HG03342 (cell line): Measurements from ENCODE around the gene DNAJB11.
A peak's percentile ranks its signal among the peaks of the same experiment; 100 is the strongest.
"Not testable (repeated sequence)": the region's sequence is repeated elsewhere in the genome, so short reads cannot be mapped to it uniquely, and the experiment has no call there.

Source experiments
- ATAC-seq: cut with Tn5 transposase; IDR thresholded peaks from one replicate; pipeline ENCODE4 v1.9.1; 2021; ENCODE audit warnings: mild to moderate bottlenecking, moderate library complexity; ENCODE audit not compliant: unreplicated experiment

Gene DNAJB11

GRCh38 chr3:186551387-186551786, 19.1 kb upstream of the DNAJB11 start:
- ATAC-seq, result no peak

GRCh38 chr3:186552408-186553031, 18.0 kb upstream of the DNAJB11 start:
- no peak for ATAC-seq

GRCh38 chr3:186564586-186564985, 5.9 kb upstream of the DNAJB11 start:
- no peak for ATAC-seq

GRCh38 chr3:186566772-186567071, 3.8 kb upstream of the DNAJB11 start:
- ATAC-seq, result no peak

- peak; percentile 37 for ATAC-seq
Observed at GRCh38 chr3:186567072-186567921, 3.2 kb upstream of the DNAJB11 start, which contains the start of gene TBCCD1. Gene TBCCD1, minus strand, starts transcription at chr3:186567339. Its CDS starts 3,010 bp downstream, at chr3:186564329.

GRCh38 chr3:186569361-186569760, 1.2 kb upstream of the DNAJB11 start:
- ATAC-seq, result not testable (repeated sequence)

- no peak for ATAC-seq
Observed at GRCh38 chr3:186569779-186570095, 783 bp upstream of the DNAJB11 start.

GRCh38 chr3:186570941-186571643, 572 bp downstream of the DNAJB11 start:
- ATAC-seq, result no peak

- no peak for ATAC-seq
Observed at GRCh38 chr3:186571644-186572013, 1.1 kb downstream of the DNAJB11 start.

- ATAC-seq, result no peak
Observed at GRCh38 chr3:186577521-186577920, 7.0 kb downstream of the DNAJB11 start.

- no peak for ATAC-seq
Observed at GRCh38 chr3:186580785-186581184, 10.3 kb downstream of the DNAJB11 start.

GRCh38 chr3:186582541-186582940, 12.0 kb downstream of the DNAJB11 start:
- ATAC-seq, result no peak

- ATAC-seq, result no peak
Observed at GRCh38 chr3:186583831-186584230, 13.3 kb downstream of the DNAJB11 start.

GRCh38 chr3:186586245-186586644, 15.7 kb downstream of the DNAJB11 start:
- not testable (repeated sequence) for ATAC-seq

- no peak for ATAC-seq
Observed at GRCh38 chr3:186587183-186587582, 16.7 kb downstream of the DNAJB11 start.

GRCh38 chr3:186588632-186589031, 18.1 kb downstream of the DNAJB11 start:
- ATAC-seq, result no peak

- ATAC-seq, result no peak
Observed at GRCh38 chr3:186589121-186589520, 18.6 kb downstream of the DNAJB11 start.

- ATAC-seq, result no peak
Observed at GRCh38 chr3:186589856-186590579, 19.5 kb downstream of the DNAJB11 start.

- ATAC-seq, result no peak
Observed at GRCh38 chr3:186590580-186591295, 20.2 kb downstream of the DNAJB11 start.

- no peak for ATAC-seq
Observed at GRCh38 chr3:186592682-186593081, 22.2 kb downstream of the DNAJB11 start.

GRCh38 chr3:186593862-186594261, 23.3 kb downstream of the DNAJB11 start:
- ATAC-seq, result no peak
